Gastrocnemius medialis (tissue), 4 donors: ENCODE data around the gene JMJD1C.

Experiments
- CTCF ChIP-seq, 5 experiments: fragments of 450-650 bp in 3 of 5; fragments of 200-600 bp in 2 of 5; sonication (generic) in 2 of 5; IDR thresholded peaks in 4 of 5; conservative IDR thresholded peaks in 1 of 5; 1 replicate in 4 of 5; 2 replicates in 1 of 5; pipeline ENCODE4 v1.5.1; 2016 to 2019; ENCODE audit warnings: antibody characterized with exemption in 5 of 5, mild to moderate bottlenecking in 3 of 5, moderate library complexity in 3 of 5
- POLR2A ChIP-seq, 2 donors: fragments of 450-650 bp; IDR thresholded peaks; one replicate each; pipeline ENCODE4 v1.6.1; 2017; ENCODE audit warnings: antibody characterized with exemption in 2 of 2, mild to moderate bottlenecking in 2 of 2, moderate library complexity in 2 of 2

GRCh38 chr10:63168821-63169462 lies 296.8 kb downstream of the JMJD1C start:
- TF ChIP-seq CTCF (IDR thresholded peaks at IDR 0.05 in 4 of 5, conservative IDR thresholded peaks at IDR 0.05 in 1 of 5) (no peak), POLR2A (IDR thresholded peaks at IDR 0.05) (no peak)
